Vagina (tissue), 2 donors: ENCODE measurements around the gene ADGRB2.

Experiments
- POLR2A ChIP-seq, 2 donors: fragments of 450-650 bp; IDR thresholded peaks; one replicate each; pipeline ENCODE4 v1.6.1; 2017; ENCODE audit warnings: antibody characterized with exemption in 2 of 2, mild to moderate bottlenecking in 2 of 2, moderate library complexity in 2 of 2
- POLR2AphosphoS5 ChIP-seq, 2 donors: sonication (generic); formaldehyde crosslinking; IDR thresholded peaks; one replicate each; pipeline ENCODE4 v1.9.0; 2017; ENCODE audit warnings: antibody characterized with exemption in 2 of 2, mild to moderate bottlenecking in 2 of 2, low read depth in 1 of 2; ENCODE audit not compliant: insufficient read depth in 1 of 2
- TF ChIP-seq, protein P1 (sequence below), 3 experiments: fragments of 450-650 bp in 2 of 3; fragments of 200-600 bp in 1 of 3; sonication (generic) in 1 of 3; IDR thresholded peaks; one replicate each; pipeline ENCODE4 v1.5.1; 2017 to 2019; ENCODE audit warnings: antibody characterized with exemption in 3 of 3, mild to moderate bottlenecking in 2 of 3, moderate library complexity in 2 of 3

DNA sequence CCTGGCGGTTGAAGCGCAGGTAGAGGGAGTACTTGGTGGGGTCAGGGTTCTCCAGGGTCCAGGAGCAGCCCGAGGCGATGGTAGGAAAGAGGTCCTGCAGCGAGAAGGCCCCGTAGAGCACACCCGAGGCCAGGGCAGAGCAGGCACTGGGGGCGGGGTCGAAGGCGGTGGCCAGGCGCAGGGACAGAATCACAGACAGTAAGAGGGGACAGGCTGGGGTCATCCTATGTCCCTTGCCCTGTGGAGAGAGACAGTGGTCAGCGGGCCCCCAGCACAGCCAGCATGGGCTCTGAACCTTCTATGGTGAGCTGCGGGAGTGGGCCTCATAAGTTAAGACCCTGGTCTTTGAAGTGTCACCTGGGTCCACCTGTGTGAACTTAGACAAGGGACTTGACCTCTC lies 7.6 kb downstream of the ADGRB2 start:
- no peak for TF ChIP-seq POLR2A (IDR thresholded peaks at IDR 0.05)
- TF ChIP-seq, protein P1, sequence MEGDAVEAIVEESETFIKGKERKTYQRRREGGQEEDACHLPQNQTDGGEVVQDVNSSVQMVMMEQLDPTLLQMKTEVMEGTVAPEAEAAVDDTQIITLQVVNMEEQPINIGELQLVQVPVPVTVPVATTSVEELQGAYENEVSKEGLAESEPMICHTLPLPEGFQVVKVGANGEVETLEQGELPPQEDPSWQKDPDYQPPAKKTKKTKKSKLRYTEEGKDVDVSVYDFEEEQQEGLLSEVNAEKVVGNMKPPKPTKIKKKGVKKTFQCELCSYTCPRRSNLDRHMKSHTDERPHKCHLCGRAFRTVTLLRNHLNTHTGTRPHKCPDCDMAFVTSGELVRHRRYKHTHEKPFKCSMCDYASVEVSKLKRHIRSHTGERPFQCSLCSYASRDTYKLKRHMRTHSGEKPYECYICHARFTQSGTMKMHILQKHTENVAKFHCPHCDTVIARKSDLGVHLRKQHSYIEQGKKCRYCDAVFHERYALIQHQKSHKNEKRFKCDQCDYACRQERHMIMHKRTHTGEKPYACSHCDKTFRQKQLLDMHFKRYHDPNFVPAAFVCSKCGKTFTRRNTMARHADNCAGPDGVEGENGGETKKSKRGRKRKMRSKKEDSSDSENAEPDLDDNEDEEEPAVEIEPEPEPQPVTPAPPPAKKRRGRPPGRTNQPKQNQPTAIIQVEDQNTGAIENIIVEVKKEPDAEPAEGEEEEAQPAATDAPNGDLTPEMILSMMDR (IDR thresholded peaks at IDR 0.05), result no peak
- no peak for TF ChIP-seq POLR2AphosphoS5 (IDR thresholded peaks at IDR 0.05; ENCODE audit: insufficient read depth in 1 of 2, low read depth in 1 of 2)
